HG03103 (cell line): ENCODE results near the gene LOXL1.

Experiments used
- ATAC-seq: cut with Tn5 transposase; IDR thresholded peaks from one replicate; pipeline ENCODE4 v1.9.1; 2021; ENCODE audit warnings: low read depth; ENCODE audit not compliant: unreplicated experiment

LOXL1 gene

GRCh38 chr15:73926219-73927002 is at the start of gene LOXL1:
Gene LOXL1 (plus strand): TSS chr15:73926462. CDS start chr15:73926784, 322 bp downstream.
- ATAC-seq, result no peak

- ATAC-seq, result no peak
These were observed 46.8 kb upstream of the LOXL1 start for GRCh38 chr15:73879426-73879825.

- ATAC-seq, result no peak
These were observed 44.5 kb upstream of the LOXL1 start for GRCh38 chr15:73881579-73882320.

GRCh38 chr15:73882761-73883419 is 43.4 kb upstream of the LOXL1 start:
- ATAC-seq, result no peak

- ATAC-seq, result no peak
These were observed 42.1 kb upstream of the LOXL1 start for GRCh38 chr15:73884159-73884558.

GRCh38 chr15:73885954-73886700 is 40.1 kb upstream of the LOXL1 start:
- ATAC-seq, result no peak

- no peak for ATAC-seq
These were observed 39.4 kb upstream of the LOXL1 start for GRCh38 chr15:73886717-73887345.

GRCh38 chr15:73887481-73887880 is 38.8 kb upstream of the LOXL1 start:
- no peak for ATAC-seq

GRCh38 chr15:73888224-73889041 is 37.8 kb upstream of the LOXL1 start:
- ATAC-seq, result no peak

GRCh38 chr15:73889053-73889761 is 37.1 kb upstream of the LOXL1 start:
- ATAC-seq, result no peak

- ATAC-seq, result no peak
These were observed 36.5 kb upstream of the LOXL1 start for GRCh38 chr15:73889762-73890124.

- no peak for ATAC-seq
These were observed 34.6 kb upstream of the LOXL1 start for GRCh38 chr15:73891328-73892315.

GRCh38 chr15:73892446-73893226 is 33.6 kb upstream of the LOXL1 start:
- no peak for ATAC-seq

GRCh38 chr15:73894133-73894814 is 32.0 kb upstream of the LOXL1 start:
- ATAC-seq, result no peak

GRCh38 chr15:73897441-73898261 is 28.6 kb upstream of the LOXL1 start:
- no peak for ATAC-seq
